Gastroesophageal sphincter (tissue), 3 donors: ENCODE measurements around the gene IFNA2.

Experiments
- CTCF ChIP-seq, 4 experiments: fragments of 200-600 bp in 2 of 4; fragments of 450-650 bp in 2 of 4; sonication (generic) in 1 of 4; IDR thresholded peaks; one replicate each; pipeline ENCODE4 v1.5.1; 2017 to 2019; ENCODE audit warnings: antibody characterized with exemption in 4 of 4, mild to moderate bottlenecking in 2 of 4, moderate library complexity in 2 of 4
- EP300 ChIP-seq: sonication (generic); formaldehyde crosslinking; IDR thresholded peaks from one replicate; pipeline ENCODE4 v1.6.1; 2017; ENCODE audit warnings: antibody characterized with exemption, mild to moderate bottlenecking
- POLR2A ChIP-seq, 2 donors: fragments of 450-650 bp; IDR thresholded peaks; one replicate each; pipeline ENCODE4 v1.6.1; 2017; ENCODE audit warnings: antibody characterized with exemption in 2 of 2, mild to moderate bottlenecking in 2 of 2, moderate library complexity in 1 of 2

GRCh38 chr9:21398955-21399489 is 13.8 kb upstream of the IFNA2 start:
- TF ChIP-seq CTCF (IDR thresholded peaks at IDR 0.05), result no peak
- TF ChIP-seq EP300, result no peak
- TF ChIP-seq POLR2A (IDR thresholded peaks at IDR 0.05), result no peak
